SK-N-SH (cell line): ENCODE measurements around the gene CTNNB1. TPM values are rescaled to one million over a fixed set of nuclear protein-coding genes. Genes with fewer than 3 reads are reported as not detected.

Experiments
- CTCF ChIA-PET: fragments of 300-600, 350-600 bp; formaldehyde crosslinking; extraction: SDS; loops from one replicate; lab custom pipeline; 2021; lab: Yijun Ruan, JAX
- POLR2A ChIA-PET: fragments of 350-600 bp; sonication (Branson Sonifier 250); formaldehyde crosslinking; extraction: SDS; loops from one replicate; lab custom pipeline; 2020; ENCODE audit warnings: antibody characterized with exemption, inconsistent platforms; lab: Yijun Ruan, JAX
- DNase-seq: peaks from one replicate; pipeline ENCODE4 v3.0.0; 2012
- H2AFZ ChIP-seq: fragments of 200-600 bp; sonication (generic); 2 replicates; pipeline ENCODE4 v1.8.1; 2016; ENCODE audit warnings: antibody characterized with exemption, mild to moderate bottlenecking, low read depth
- H3F3A ChIP-seq: fragments of 200-600 bp; sonication (generic); replicated peaks from 2 replicates; pipeline ENCODE3; 2016; ENCODE audit warnings: antibody characterized with exemption, mild to moderate bottlenecking; ENCODE audit not compliant: insufficient read depth
- H3K27ac ChIP-seq, 2 experiments: fragments of 200-500 bp in 1 of 2; fragments of 200-600 bp in 1 of 2; sonication (Bioruptor generic) in 1 of 2; sonication (generic), shearing (Covaris generic) in 1 of 2; 2 replicates each; pipeline versions ENCODE4 v1.5.1 to v1.6.1; 2014 to 2016; ENCODE audit warnings: low read depth in 2 of 2, inconsistent platforms in 1 of 2, low read length in 1 of 2, mild to moderate bottlenecking in 1 of 2, mixed read lengths in 1 of 2
- H3K27me3 ChIP-seq: fragments of 200-600 bp; sonication (generic), shearing (Covaris generic); 2 replicates; pipeline ENCODE4 v1.6.1; 2016; ENCODE audit warnings: mixed run types; ENCODE audit not compliant: insufficient read depth
- H3K36me3 ChIP-seq, 2 experiments: fragments of 200-500 bp in 1 of 2; fragments of 200-600 bp in 1 of 2; sonication (Bioruptor generic) in 1 of 2; sonication (generic) in 1 of 2; replicated peaks in 1 of 2; 2 replicates each; pipeline versions ENCODE3 to v1.5.1; 2014 to 2016; ENCODE audit warnings: low read length in 1 of 2, mild to moderate bottlenecking in 1 of 2; ENCODE audit not compliant: insufficient read depth in 2 of 2, control insufficient read depth in 1 of 2
- H3K4me1 ChIP-seq, 2 experiments: fragments of 200-500 bp in 1 of 2; fragments of 200-600 bp in 1 of 2; sonication (Bioruptor generic) in 1 of 2; sonication (generic), shearing (Covaris generic) in 1 of 2; 2 replicates each; pipeline versions ENCODE4 v1.5.1 to v1.6.1; 2014 to 2016; ENCODE audit warnings: low read depth in 1 of 2, low read length in 1 of 2, mixed run types in 1 of 2; ENCODE audit not compliant: insufficient read depth in 2 of 2, control insufficient read depth in 1 of 2
- H3K4me2 ChIP-seq: fragments of 200-600 bp; sonication (generic), shearing (Covaris generic); 2 replicates; pipeline ENCODE4 v1.6.1; 2017; ENCODE audit warnings: mixed run types
- H3K4me3 ChIP-seq, 2 experiments: fragments of 200-500 bp in 1 of 2; fragments of 200-600 bp in 1 of 2; sonication (Bioruptor generic) in 1 of 2; sonication (generic), shearing (Covaris generic) in 1 of 2; 2 replicates each; pipeline versions ENCODE4 v1.5.1 to v1.8.1; 2014 to 2016; ENCODE audit warnings: low read depth in 2 of 2, inconsistent platforms in 1 of 2, low read length in 1 of 2, mild to moderate bottlenecking in 1 of 2, mixed read lengths in 1 of 2, moderate library complexity in 1 of 2
- H3K79me2 ChIP-seq: fragments of 200-600 bp; sonication (generic); 2 replicates; pipeline ENCODE4 v1.8.1; 2017; ENCODE audit warnings: mild to moderate bottlenecking; ENCODE audit not compliant: insufficient read depth
- H3K9ac ChIP-seq: fragments of 200-600 bp; sonication (generic); 2 replicates; pipeline ENCODE4 v1.6.1; 2017; ENCODE audit warnings: mixed run types
- H3K9me2 ChIP-seq: fragments of 200-600 bp; sonication (generic); 2 replicates; pipeline ENCODE4 v1.6.1; 2017; ENCODE audit warnings: mixed run types
- H3K9me3 ChIP-seq: fragments of 200-600 bp; sonication (generic); 2 replicates; pipeline ENCODE4 v1.6.1; 2017; ENCODE audit warnings: mixed run types, mild to moderate bottlenecking, moderate library complexity
- H4K20me1 ChIP-seq: fragments of 200-600 bp; sonication (generic); 2 replicates; pipeline ENCODE4 v1.6.1; 2017; ENCODE audit warnings: mild to moderate bottlenecking, mixed run types; ENCODE audit not compliant: insufficient read depth
- CHD2 ChIP-seq: fragments of 150-350 bp; IDR thresholded peaks from 2 replicates; pipeline ENCODE4 v1.6.1; 2018; ENCODE audit warnings: low read length; ENCODE audit not compliant: partially characterized antibody
- FOXJ3 ChIP-seq: sonication (generic); formaldehyde crosslinking; IDR thresholded peaks from 2 replicates; pipeline ENCODE4 v1.5.1; 2020; ENCODE audit warnings: mild to moderate bottlenecking, missing genetic modification reagents
- FOXM1 ChIP-seq: IDR thresholded peaks from 2 replicates; pipeline ENCODE4 v1.4.0; 2012; ENCODE audit warnings: low read depth, mild to moderate bottlenecking
- GATA2 ChIP-seq: sonication (generic); formaldehyde crosslinking; IDR thresholded peaks from 2 replicates; pipeline ENCODE4 v1.5.0; 2020; ENCODE audit warnings: mild to moderate bottlenecking, missing genetic modification reagents
- JUND ChIP-seq: IDR thresholded peaks from 2 replicates; pipeline ENCODE4 v1.4.0; 2012
- MAX ChIP-seq: IDR thresholded peaks from 2 replicates; pipeline ENCODE4 v1.4.0; 2012; ENCODE audit warnings: low read depth
- MEF2A ChIP-seq: IDR thresholded peaks from 2 replicates; pipeline ENCODE4 v1.4.0; 2012; ENCODE audit warnings: low read depth, borderline replicate concordance
- MXI1 ChIP-seq: IDR thresholded peaks from 2 replicates; pipeline ENCODE4 v1.6.1; 2012; ENCODE audit warnings: mild to moderate bottlenecking, low read depth, low read length, improper control_type of control experiment
- NFIC ChIP-seq: IDR thresholded peaks from 2 replicates; pipeline ENCODE4 v1.4.0; 2012; ENCODE audit warnings: borderline replicate concordance
- RAD21 ChIP-seq: IDR thresholded peaks from 2 replicates; pipeline ENCODE4 v1.6.1; 2012; ENCODE audit warnings: mild to moderate bottlenecking, low read length
- REST ChIP-seq: IDR thresholded peaks from 2 replicates; pipeline ENCODE4 v1.6.1; 2012; ENCODE audit warnings: mild to moderate bottlenecking, low read depth, low read length, moderate library complexity
- RFX5 ChIP-seq: IDR thresholded peaks from 2 replicates; pipeline ENCODE4 v1.6.1; 2012; ENCODE audit warnings: mild to moderate bottlenecking, improper control_type of control experiment, low read length
- RXRA ChIP-seq: IDR thresholded peaks from 2 replicates; pipeline ENCODE4 v1.4.0; 2012; ENCODE audit warnings: low read depth, mild to moderate bottlenecking, borderline replicate concordance
- WGBS: methylation state at CpG from one replicate; pipeline ENCODE4 v1.1.6; 2017; ENCODE audit warnings: low lambda C conversion rate; 5-methylcytosine and 5-hydroxymethylcytosine counted together
- polyA plus RNA-seq, 3 experiments: library from polyadenylated mRNA; depleted of rRNA; stranded (reverse); fragments of >200 nt; gene quantifications; 2 replicates each; pipeline ENCODE4 v1.2.3, GENCODE V29; 2012
- TF ChIP-seq, protein P1 (sequence below): IDR thresholded peaks from 2 replicates; pipeline ENCODE4 v1.4.0; 2012; ENCODE audit warnings: low read depth, borderline replicate concordance
- TF ChIP-seq, protein P2 (sequence below): fragments of 200-600 bp; sonication (generic); IDR thresholded peaks from 2 replicates; pipeline ENCODE4 v1.6.1; 2017; ENCODE audit warnings: antibody characterized with exemption, mild to moderate bottlenecking, moderate library complexity
- TF ChIP-seq, protein P3 (sequence below): fragments of 150-350 bp; IDR thresholded peaks from 2 replicates; pipeline ENCODE4 v1.6.1; 2016; ENCODE audit warnings: mild to moderate bottlenecking, low read depth, low read length

The CTNNB1 gene
- polyA plus RNA-seq, 1 of the 3 experiments (the other 2 are of a cell fraction): 178 TPM

GRCh38 chr3:41198526-41198925 is 779 bp upstream of the CTNNB1 start:
- Histone ChIP-seq H3F3A (no peaks in the 10 kb centered on the region), H3K9me2 (no peaks in the 10 kb centered on the region), H3K27me3 (peaks cover 4% of the 10 kb centered on the region; the same call in 1 of the 2 replicates), H3K4me1 (peaks cover 11 to 13% of the 10 kb centered on the region in 2 experiments; a peak in 3 of 4 replicates), H3K36me3 (no peaks in the 10 kb centered on the region), H3K4me2 (peak overlapping the region; percentile 79), H3K9ac (peak overlapping the region; percentile 99), H3K27ac (peak overlapping the region; percentile 90 to 97), H4K20me1 (peaks cover 36% of the 10 kb centered on the region), H3K79me2 (peaks cover 44% of the 10 kb centered on the region), H3K4me3 (peak overlapping the region; percentile 83 to 97), H3K9me3 (no peaks in the 10 kb centered on the region), H2AFZ (peak overlapping the region; percentile 95)
- TF ChIP-seq REST (no peak), MXI1 (no peak; the same call in 1 of the 2 replicates), RFX5 (no peak), FOXJ3 (no peak), FOXM1 (no peak), GATA2 (CRISPR knock-in tag) (no peak), RAD21 (no peak), NFIC (no peak), JUND (no peak), RXRA (no peak), MEF2A (no peak), CHD2 (no peak), MAX (no peak)
- TF ChIP-seq, protein P1, sequence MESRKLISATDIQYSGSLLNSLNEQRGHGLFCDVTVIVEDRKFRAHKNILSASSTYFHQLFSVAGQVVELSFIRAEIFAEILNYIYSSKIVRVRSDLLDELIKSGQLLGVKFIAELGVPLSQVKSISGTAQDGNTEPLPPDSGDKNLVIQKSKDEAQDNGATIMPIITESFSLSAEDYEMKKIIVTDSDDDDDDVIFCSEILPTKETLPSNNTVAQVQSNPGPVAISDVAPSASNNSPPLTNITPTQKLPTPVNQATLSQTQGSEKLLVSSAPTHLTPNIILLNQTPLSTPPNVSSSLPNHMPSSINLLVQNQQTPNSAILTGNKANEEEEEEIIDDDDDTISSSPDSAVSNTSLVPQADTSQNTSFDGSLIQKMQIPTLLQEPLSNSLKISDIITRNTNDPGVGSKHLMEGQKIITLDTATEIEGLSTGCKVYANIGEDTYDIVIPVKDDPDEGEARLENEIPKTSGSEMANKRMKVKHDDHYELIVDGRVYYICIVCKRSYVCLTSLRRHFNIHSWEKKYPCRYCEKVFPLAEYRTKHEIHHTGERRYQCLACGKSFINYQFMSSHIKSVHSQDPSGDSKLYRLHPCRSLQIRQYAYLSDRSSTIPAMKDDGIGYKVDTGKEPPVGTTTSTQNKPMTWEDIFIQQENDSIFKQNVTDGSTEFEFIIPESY: no peak
- TF ChIP-seq, protein P2, sequence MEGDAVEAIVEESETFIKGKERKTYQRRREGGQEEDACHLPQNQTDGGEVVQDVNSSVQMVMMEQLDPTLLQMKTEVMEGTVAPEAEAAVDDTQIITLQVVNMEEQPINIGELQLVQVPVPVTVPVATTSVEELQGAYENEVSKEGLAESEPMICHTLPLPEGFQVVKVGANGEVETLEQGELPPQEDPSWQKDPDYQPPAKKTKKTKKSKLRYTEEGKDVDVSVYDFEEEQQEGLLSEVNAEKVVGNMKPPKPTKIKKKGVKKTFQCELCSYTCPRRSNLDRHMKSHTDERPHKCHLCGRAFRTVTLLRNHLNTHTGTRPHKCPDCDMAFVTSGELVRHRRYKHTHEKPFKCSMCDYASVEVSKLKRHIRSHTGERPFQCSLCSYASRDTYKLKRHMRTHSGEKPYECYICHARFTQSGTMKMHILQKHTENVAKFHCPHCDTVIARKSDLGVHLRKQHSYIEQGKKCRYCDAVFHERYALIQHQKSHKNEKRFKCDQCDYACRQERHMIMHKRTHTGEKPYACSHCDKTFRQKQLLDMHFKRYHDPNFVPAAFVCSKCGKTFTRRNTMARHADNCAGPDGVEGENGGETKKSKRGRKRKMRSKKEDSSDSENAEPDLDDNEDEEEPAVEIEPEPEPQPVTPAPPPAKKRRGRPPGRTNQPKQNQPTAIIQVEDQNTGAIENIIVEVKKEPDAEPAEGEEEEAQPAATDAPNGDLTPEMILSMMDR: no peak
- TF ChIP-seq, protein P3, sequence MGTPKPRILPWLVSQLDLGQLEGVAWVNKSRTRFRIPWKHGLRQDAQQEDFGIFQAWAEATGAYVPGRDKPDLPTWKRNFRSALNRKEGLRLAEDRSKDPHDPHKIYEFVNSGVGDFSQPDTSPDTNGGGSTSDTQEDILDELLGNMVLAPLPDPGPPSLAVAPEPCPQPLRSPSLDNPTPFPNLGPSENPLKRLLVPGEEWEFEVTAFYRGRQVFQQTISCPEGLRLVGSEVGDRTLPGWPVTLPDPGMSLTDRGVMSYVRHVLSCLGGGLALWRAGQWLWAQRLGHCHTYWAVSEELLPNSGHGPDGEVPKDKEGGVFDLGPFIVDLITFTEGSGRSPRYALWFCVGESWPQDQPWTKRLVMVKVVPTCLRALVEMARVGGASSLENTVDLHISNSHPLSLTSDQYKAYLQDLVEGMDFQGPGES: no peak
- WGBS: 52% methylated on average over 12 of the region's 20 CpGs
- DNase-seq: no peak
- CTCF ChIA-PET: interaction anchor here (0.8 to 6.5 kb wide), 5 partner anchors 10 to 615 kb away, joined by 3 to 61 read pairs (median 3); no protein-coding TSS in a partner anchor
- POLR2A ChIA-PET: interaction anchor here (1.2 to 2.8 kb wide), 18 partner anchors 8 to 693 kb away, joined by 3 to 34 read pairs (median 5); partner anchors contain the start of genes ZNF620 and ZNF621
